HEK293 (cell line): ENCODE data around the gene TMEM181.

ENCODE experiments used
- CTCF ChIA-PET: fragments of 350-600 bp; formaldehyde crosslinking; extraction: SDS; loops from one replicate; lab custom pipeline; 2021; ENCODE audit warnings: antibody characterized with exemption; lab: Yijun Ruan, JAX
- POLR2A ChIA-PET: fragments of 300-600 bp; formaldehyde crosslinking; extraction: SDS; loops from one replicate; lab custom pipeline; 2020; ENCODE audit warnings: antibody characterized with exemption, inconsistent platforms; lab: Yijun Ruan, JAX
- H3K27ac ChIP-seq: fragments of 200-500 bp; sonication (Bioruptor generic); 2 replicates; pipeline ENCODE4 v1.5.1; 2014; ENCODE audit warnings: low read depth, low read length, control low read depth, inconsistent platforms; ENCODE audit errors: extremely low read depth
- H3K36me3 ChIP-seq, 2 experiments: fragments of 200-500 bp in 1 of 2; sonication (Bioruptor generic) in 1 of 2; 1 replicate in 1 of 2; 2 replicates in 1 of 2; pipeline ENCODE4 v1.5.1; 2014 to 2017; ENCODE audit warnings: inconsistent platforms in 2 of 2, low read length in 2 of 2; ENCODE audit not compliant: control insufficient read depth in 2 of 2, insufficient read depth in 1 of 2
- H3K4me1 ChIP-seq: fragments of 200-500 bp; sonication (Bioruptor generic); 2 replicates; pipeline ENCODE4 v1.5.1; 2014; ENCODE audit warnings: mild to moderate bottlenecking, low read length, inconsistent platforms; ENCODE audit not compliant: control insufficient read depth, insufficient read depth
- H3K4me3 ChIP-seq: 2 replicates; pipeline ENCODE4 v1.5.1; 2011; ENCODE audit warnings: low read depth, mild to moderate bottlenecking, control low read depth, low read length, moderate library complexity
- H3K9me3 ChIP-seq: fragments of 200-500 bp; sonication (Bioruptor generic); 2 replicates; pipeline ENCODE4 v1.5.1; 2014; ENCODE audit warnings: low read depth, low read length, inconsistent platforms; ENCODE audit not compliant: control insufficient read depth, insufficient read depth
- GLI2 ChIP-seq: fragments of 450-650 bp; formaldehyde crosslinking; IDR thresholded peaks from 2 replicates; pipeline ENCODE4; 2017; ENCODE audit warnings: missing biosample characterization, missing genetic modification characterization, low read depth, borderline replicate concordance
- GLI4 ChIP-seq: fragments of 450-650 bp; formaldehyde crosslinking; IDR thresholded peaks from 2 replicates; pipeline ENCODE4 v1.5.1; 2016; ENCODE audit warnings: missing biosample characterization, missing genetic modification characterization
- GLIS2 ChIP-seq: fragments of 450-650 bp; formaldehyde crosslinking; IDR thresholded peaks from 2 replicates; pipeline ENCODE4 v1.5.1; 2016; ENCODE audit warnings: missing biosample characterization, missing genetic modification characterization
- MEIS1 ChIP-seq: sonication (generic); formaldehyde crosslinking; IDR thresholded peaks from 2 replicates; pipeline ENCODE4 v1.8.1; 2022; ENCODE audit warnings: missing genetic modification reagents, mild to moderate bottlenecking, borderline replicate concordance
- ZBTB17 ChIP-seq: fragments of 450-650 bp; formaldehyde crosslinking; IDR thresholded peaks from 2 replicates; pipeline ENCODE4 v1.5.1; 2016; ENCODE audit warnings: missing biosample characterization, missing genetic modification characterization
- ZNF169 ChIP-seq: fragments of 450-650 bp; formaldehyde crosslinking; IDR thresholded peaks from 2 replicates; pipeline ENCODE4 v1.5.1; 2016; ENCODE audit warnings: missing biosample characterization, missing genetic modification characterization
- ZNF214 ChIP-seq: fragments of 450-650 bp; formaldehyde crosslinking; IDR thresholded peaks from 2 replicates; pipeline ENCODE4 v1.5.1; 2017; ENCODE audit warnings: missing biosample characterization, mild to moderate bottlenecking, missing genetic modification characterization, borderline replicate concordance
- ZNF223 ChIP-seq: fragments of 450-650 bp; formaldehyde crosslinking; IDR thresholded peaks from 2 replicates; pipeline ENCODE4 v1.5.1; 2016; ENCODE audit warnings: missing biosample characterization, missing genetic modification characterization
- ZNF571 ChIP-seq: fragments of 450-650 bp; formaldehyde crosslinking; IDR thresholded peaks from 2 replicates; pipeline ENCODE4 v1.5.0; 2017; ENCODE audit warnings: missing biosample characterization, missing genetic modification characterization
- ZNF585B ChIP-seq: fragments of 450-650 bp; formaldehyde crosslinking; IDR thresholded peaks from 2 replicates; pipeline ENCODE4 v1.5.1; 2016; ENCODE audit warnings: missing biosample characterization, missing genetic modification characterization
- ZNF623 ChIP-seq: fragments of 450-650 bp; formaldehyde crosslinking; IDR thresholded peaks from 2 replicates; pipeline ENCODE4 v1.5.1; 2016; ENCODE audit warnings: missing biosample characterization, missing genetic modification characterization
- ZNF629 ChIP-seq: fragments of 450-650 bp; formaldehyde crosslinking; IDR thresholded peaks from 2 replicates; pipeline ENCODE4 v1.5.1; 2017; ENCODE audit warnings: missing biosample characterization, missing genetic modification characterization
- ZNF701 ChIP-seq: fragments of 450-650 bp; formaldehyde crosslinking; IDR thresholded peaks from 2 replicates; pipeline ENCODE4 v1.5.1; 2016; ENCODE audit warnings: missing biosample characterization, missing genetic modification characterization
- ZNF707 ChIP-seq: fragments of 450-650 bp; formaldehyde crosslinking; IDR thresholded peaks from 2 replicates; pipeline ENCODE4 v1.5.1; 2016; ENCODE audit warnings: missing biosample characterization, missing genetic modification characterization
- ZNF768 ChIP-seq: fragments of 450-650 bp; formaldehyde crosslinking; IDR thresholded peaks from 2 replicates; pipeline ENCODE4 v1.5.1; 2018; ENCODE audit warnings: missing biosample characterization, mild to moderate bottlenecking, missing genetic modification characterization
- ZNF777 ChIP-seq: fragments of 450-650 bp; formaldehyde crosslinking; IDR thresholded peaks from 2 replicates; pipeline ENCODE4 v1.5.1; 2017; ENCODE audit warnings: missing biosample characterization, missing genetic modification characterization, borderline replicate concordance
- TF ChIP-seq, protein P1 (sequence below): fragments of 450-650 bp; formaldehyde crosslinking; IDR thresholded peaks from 2 replicates; pipeline ENCODE4 v1.5.1; 2016; ENCODE audit warnings: missing biosample characterization, missing genetic modification characterization
- TF ChIP-seq, protein P2 (sequence below): fragments of 450-650 bp; formaldehyde crosslinking; IDR thresholded peaks from 2 replicates; pipeline ENCODE4 v1.5.1; 2016; ENCODE audit warnings: missing biosample characterization, missing genetic modification characterization
- TF ChIP-seq, protein P3 (sequence below): fragments of 450-650 bp; formaldehyde crosslinking; IDR thresholded peaks from 2 replicates; pipeline ENCODE4 v1.5.1; 2017; ENCODE audit warnings: missing biosample characterization, mild to moderate bottlenecking, missing genetic modification characterization, moderate library complexity

Gene TMEM181

DNA sequence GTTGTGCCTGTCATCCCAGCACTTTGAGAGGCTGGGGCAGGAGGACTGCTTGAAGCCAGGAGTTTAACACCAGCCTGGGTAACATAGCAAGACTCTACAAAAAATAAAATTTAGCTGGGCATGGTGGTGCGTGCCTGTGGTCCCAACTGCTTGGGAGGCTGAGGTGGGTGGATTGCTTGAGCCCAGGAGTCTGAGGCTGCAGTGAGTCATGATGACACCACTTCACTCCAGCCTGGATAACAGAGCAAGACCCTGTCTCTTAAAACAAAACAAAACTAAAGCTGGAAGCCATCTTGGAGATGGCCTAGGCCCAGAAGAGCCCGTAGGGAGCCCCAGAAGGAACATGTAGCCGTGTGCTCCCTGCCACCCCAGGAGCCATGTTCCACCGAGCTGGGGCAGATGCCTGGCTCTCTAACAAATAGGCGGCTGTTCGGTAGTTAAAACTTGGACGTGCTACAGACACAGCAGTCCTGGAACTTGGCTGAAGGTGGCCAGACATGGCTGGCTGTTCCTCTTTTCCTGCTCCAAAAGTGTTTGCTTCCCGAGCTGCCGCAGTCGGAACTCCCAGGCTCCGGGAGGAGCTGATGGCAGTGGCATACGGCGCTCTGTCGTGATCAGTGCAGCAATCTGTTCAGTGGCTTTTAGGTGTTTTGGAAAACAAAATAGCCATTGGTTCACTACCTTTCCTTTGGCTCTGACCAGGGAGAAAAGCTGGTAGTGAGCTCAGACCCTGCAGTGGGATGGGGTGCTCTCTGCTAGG lies 47.7 kb downstream of the TMEM181 start:
- Histone ChIP-seq H3K36me3 (peaks cover 8 to 84% of the 10 kb centered on the region in 2 experiments; a peak in 2 of 3 replicates), H3K27ac (no peak overlapping the region), H3K9me3 (no peaks in the 10 kb centered on the region), H3K4me3 (no peak overlapping the region), H3K4me1 (no peaks in the 10 kb centered on the region)
- ChIA-PET CTCF (interaction anchor here (0.6 to 4.2 kb wide), 5 partner anchors 92 to 396 kb away, joined by 3 to 39 read pairs (median 3); no protein-coding TSS in a partner anchor), POLR2A (no interaction called here)
- TF ChIP-seq, protein P1, sequence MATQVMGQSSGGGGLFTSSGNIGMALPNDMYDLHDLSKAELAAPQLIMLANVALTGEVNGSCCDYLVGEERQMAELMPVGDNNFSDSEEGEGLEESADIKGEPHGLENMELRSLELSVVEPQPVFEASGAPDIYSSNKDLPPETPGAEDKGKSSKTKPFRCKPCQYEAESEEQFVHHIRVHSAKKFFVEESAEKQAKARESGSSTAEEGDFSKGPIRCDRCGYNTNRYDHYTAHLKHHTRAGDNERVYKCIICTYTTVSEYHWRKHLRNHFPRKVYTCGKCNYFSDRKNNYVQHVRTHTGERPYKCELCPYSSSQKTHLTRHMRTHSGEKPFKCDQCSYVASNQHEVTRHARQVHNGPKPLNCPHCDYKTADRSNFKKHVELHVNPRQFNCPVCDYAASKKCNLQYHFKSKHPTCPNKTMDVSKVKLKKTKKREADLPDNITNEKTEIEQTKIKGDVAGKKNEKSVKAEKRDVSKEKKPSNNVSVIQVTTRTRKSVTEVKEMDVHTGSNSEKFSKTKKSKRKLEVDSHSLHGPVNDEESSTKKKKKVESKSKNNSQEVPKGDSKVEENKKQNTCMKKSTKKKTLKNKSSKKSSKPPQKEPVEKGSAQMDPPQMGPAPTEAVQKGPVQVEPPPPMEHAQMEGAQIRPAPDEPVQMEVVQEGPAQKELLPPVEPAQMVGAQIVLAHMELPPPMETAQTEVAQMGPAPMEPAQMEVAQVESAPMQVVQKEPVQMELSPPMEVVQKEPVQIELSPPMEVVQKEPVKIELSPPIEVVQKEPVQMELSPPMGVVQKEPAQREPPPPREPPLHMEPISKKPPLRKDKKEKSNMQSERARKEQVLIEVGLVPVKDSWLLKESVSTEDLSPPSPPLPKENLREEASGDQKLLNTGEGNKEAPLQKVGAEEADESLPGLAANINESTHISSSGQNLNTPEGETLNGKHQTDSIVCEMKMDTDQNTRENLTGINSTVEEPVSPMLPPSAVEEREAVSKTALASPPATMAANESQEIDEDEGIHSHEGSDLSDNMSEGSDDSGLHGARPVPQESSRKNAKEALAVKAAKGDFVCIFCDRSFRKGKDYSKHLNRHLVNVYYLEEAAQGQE (tag by site-specific recombination) = no peak
- TF ChIP-seq ZNF169 (tag by site-specific recombination) (no peak), ZNF223 (no peak), ZNF768 (no peak), ZBTB17 (tag by site-specific recombination) (no peak)

DNA sequence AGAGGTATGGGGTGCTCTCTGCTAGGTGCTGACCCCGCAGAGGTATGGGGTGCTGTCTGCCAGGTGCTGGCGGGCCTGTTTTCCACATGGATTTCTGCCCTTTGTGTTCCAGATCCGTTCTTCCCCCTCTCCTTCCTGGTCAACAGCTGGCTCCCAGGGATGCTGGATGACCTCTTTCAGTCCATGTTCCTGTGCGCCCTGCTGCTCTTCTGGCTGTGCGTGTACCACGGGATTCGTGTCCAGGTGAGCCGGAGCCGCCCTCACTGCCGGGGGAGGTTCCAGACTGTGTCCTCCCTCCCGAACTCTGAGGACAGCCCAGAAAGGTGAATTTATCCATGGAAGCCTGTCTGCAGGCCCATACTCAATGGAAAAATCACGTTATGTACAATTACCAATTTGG lies 48.3 kb downstream of the TMEM181 start:
- CTCF ChIA-PET = interaction anchor here (0.6 to 1.2 kb wide), 4 partner anchors 93 to 395 kb away, joined by 3 to 6 read pairs (median 4); no protein-coding TSS in a partner anchor

More for the DNA sequence above, 48.3 kb downstream of the TMEM181 start:
- H3K36me3 ChIP-seq = peaks cover 7 to 87% of the 10 kb centered on the region in 2 experiments; a peak in 2 of 3 replicates
- POLR2A ChIA-PET = no interaction called here
- TF ChIP-seq, protein P2, sequence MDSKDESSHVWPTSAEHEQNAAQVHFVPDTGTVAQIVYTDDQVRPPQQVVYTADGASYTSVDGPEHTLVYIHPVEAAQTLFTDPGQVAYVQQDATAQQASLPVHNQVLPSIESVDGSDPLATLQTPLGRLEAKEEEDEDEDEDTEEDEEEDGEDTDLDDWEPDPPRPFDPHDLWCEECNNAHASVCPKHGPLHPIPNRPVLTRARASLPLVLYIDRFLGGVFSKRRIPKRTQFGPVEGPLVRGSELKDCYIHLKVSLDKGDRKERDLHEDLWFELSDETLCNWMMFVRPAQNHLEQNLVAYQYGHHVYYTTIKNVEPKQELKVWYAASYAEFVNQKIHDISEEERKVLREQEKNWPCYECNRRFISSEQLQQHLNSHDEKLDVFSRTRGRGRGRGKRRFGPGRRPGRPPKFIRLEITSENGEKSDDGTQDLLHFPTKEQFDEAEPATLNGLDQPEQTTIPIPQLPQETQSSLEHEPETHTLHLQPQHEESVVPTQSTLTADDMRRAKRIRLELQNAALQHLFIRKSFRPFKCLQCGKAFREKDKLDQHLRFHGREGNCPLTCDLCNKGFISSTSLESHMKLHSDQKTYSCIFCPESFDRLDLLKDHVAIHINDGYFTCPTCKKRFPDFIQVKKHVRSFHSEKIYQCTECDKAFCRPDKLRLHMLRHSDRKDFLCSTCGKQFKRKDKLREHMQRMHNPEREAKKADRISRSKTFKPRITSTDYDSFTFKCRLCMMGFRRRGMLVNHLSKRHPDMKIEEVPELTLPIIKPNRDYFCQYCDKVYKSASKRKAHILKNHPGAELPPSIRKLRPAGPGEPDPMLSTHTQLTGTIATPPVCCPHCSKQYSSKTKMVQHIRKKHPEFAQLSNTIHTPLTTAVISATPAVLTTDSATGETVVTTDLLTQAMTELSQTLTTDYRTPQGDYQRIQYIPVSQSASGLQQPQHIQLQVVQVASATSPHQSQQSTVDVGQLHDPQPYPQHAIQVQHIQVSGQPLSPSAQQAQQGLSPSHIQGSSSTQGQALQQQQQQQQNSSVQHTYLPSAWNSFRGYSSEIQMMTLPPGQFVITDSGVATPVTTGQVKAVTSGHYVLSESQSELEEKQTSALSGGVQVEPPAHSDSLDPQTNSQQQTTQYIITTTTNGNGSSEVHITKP (tag by site-specific recombination) = no peak
- TF ChIP-seq ZNF701 (no peak), MEIS1 (CRISPR knock-in tag) (no peak), ZNF214 (tag by site-specific recombination) (no peak), ZNF707 (tag by site-specific recombination) (no peak), ZNF571 (no peak), ZNF623 (tag by site-specific recombination) (no peak), ZNF169 (tag by site-specific recombination) (no peak), ZNF777 (tag by site-specific recombination) (no peak), GLI4 (tag by site-specific recombination) (no peak), GLIS2 (no peak), GLI2 (tag by site-specific recombination) (no peak), ZNF629 (tag by site-specific recombination) (no peak), ZNF585B (no peak)
- TF ChIP-seq, protein P3, sequence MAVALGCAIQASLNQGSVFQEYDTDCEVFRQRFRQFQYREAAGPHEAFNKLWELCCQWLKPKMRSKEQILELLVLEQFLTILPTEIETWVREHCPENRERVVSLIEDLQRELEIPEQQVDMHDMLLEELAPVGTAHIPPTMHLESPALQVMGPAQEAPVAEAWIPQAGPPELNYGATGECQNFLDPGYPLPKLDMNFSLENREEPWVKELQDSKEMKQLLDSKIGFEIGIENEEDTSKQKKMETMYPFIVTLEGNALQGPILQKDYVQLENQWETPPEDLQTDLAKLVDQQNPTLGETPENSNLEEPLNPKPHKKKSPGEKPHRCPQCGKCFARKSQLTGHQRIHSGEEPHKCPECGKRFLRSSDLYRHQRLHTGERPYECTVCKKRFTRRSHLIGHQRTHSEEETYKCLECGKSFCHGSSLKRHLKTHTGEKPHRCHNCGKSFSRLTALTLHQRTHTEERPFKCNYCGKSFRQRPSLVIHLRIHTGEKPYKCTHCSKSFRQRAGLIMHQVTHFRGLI = no peak
- no peaks in the 10 kb centered on the region for H3K4me1 ChIP-seq
- no peak overlapping the region for H3K4me3 ChIP-seq
- no peaks in the 10 kb centered on the region for H3K9me3 ChIP-seq
- no peak overlapping the region for H3K27ac ChIP-seq
